GM12891 (cell line): ENCODE data around the gene SLAIN2.

ENCODE experiments used
- POLR2A ChIP-seq: IDR thresholded peaks from 2 replicates; pipeline ENCODE4 v1.6.1; 2011; ENCODE audit warnings: low read depth, low read length, control low read depth
- POLR2AphosphoS5 ChIP-seq: IDR thresholded peaks from 2 replicates; pipeline ENCODE4 v1.6.1; 2011; ENCODE audit warnings: low read depth, low read length, control low read depth
- POU2F2 ChIP-seq: IDR thresholded peaks from 2 replicates; pipeline ENCODE4 v1.6.1; 2011; ENCODE audit warnings: low read depth, mild to moderate bottlenecking, control low read depth, low read length, moderate library complexity
- TAF1 ChIP-seq: IDR thresholded peaks from 2 replicates; pipeline ENCODE4 v1.6.1; 2011; ENCODE audit warnings: low read depth, low read length, control low read depth

- TF ChIP-seq POLR2AphosphoS5 (no peak), POLR2A (no peak), TAF1 (no peak), POU2F2 (no peak)
Observed at GRCh38 chr4:48307528-48307927, 33.8 kb upstream of the SLAIN2 start.
